GM21529 (cell line): ENCODE measurements around the gene DPAGT1.
"Not testable (repeated sequence)": the region's sequence is repeated elsewhere in the genome, so short reads cannot be mapped to it uniquely, and the experiment has no call there.

Source experiments
- ATAC-seq: cut with Tn5 transposase; IDR thresholded peaks from one replicate; pipeline ENCODE4 v1.9.1; 2021; ENCODE audit not compliant: unreplicated experiment

The DPAGT1 gene

GRCh38 chr11:119101759-119102423 is at the start of gene DPAGT1:
DPAGT1 (minus strand) TSS chr11:119101853; CDS start chr11:119101655, 198 bp downstream.
- ATAC-seq, result peak; percentile 75

DNA sequence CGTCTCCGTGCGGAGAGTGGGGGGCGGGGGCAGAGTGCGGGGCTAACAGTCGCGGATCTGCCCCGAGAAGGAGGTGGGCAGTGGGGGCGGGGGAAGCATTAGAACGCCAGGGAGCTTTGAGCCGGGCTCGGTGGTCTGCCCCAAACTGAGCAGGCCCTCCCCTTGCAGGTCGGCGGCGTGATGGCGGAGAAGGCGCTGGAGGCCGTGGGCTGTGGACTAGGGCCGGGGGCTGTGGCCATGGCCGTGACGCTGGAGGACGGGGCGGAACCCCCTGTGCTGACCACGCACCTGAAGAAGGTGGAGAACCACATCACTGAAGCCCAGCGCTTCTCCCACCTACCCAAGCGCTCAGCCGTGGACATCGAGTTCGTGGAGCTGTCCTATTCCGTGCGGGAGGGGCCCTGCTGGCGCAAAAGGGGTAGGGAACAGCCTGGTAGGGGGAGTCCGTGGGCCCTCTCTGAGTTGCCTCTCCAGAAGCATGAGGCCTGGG is 48.2 kb upstream of the DPAGT1 start:
- no peak for ATAC-seq

GRCh38 chr11:119149018-119149785 is 47.5 kb upstream of the DPAGT1 start, which contains the start of gene ABCG4:
ABCG4 (plus strand) TSS chr11:119149052; CDS start chr11:119149966, 914 bp downstream.
- no peak for ATAC-seq

DNA sequence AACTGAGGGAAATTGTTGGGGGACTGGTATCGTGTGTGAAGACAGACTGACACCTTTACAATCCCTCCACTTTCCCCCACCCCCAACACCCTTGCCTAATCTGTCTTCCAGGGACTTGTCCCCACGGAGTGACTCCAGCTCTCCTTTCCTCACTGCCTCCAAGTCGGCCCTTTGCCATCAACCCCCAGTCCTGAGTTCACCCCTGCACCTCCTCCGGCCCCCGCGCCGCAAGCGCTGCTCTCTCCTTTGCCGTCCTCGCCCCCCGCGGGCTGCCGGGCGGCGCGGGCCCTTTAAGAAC is 47.0 kb upstream of the DPAGT1 start:
- no peak for ATAC-seq

- no peak for ATAC-seq
Measured at GRCh38 chr11:119147604-119148333, 46.1 kb upstream of the DPAGT1 start.

DNA sequence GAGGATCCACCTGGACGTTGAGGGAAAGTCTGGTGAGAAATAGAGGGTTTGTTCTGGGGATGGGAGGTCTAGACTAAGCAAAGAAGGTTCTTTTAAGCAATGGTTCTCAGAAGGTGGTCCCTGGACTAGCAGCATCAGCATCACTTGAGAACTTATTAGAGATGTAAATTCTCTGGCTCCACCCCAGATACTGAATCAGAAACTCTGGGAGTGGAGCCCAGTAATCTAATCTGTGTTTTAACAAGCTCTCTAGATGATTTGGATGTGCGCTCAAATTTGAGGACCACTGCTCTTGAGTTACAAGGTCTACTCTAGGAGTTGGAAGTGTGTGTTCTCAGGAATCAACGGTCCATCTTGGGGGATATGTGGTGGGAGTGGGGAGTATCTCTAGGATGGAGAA is 43.9 kb upstream of the DPAGT1 start:
- ATAC-seq, result no peak

GRCh38 chr11:119144825-119145486 is 43.3 kb upstream of the DPAGT1 start:
- ATAC-seq, result peak; percentile 72

GRCh38 chr11:119139276-119139675 is 37.6 kb upstream of the DPAGT1 start:
- not testable (repeated sequence) for ATAC-seq

GRCh38 chr11:119134389-119134978 is 32.8 kb upstream of the DPAGT1 start:
- no peak for ATAC-seq

GRCh38 chr11:119130662-119131061 is 29.0 kb upstream of the DPAGT1 start:
- no peak for ATAC-seq

DNA sequence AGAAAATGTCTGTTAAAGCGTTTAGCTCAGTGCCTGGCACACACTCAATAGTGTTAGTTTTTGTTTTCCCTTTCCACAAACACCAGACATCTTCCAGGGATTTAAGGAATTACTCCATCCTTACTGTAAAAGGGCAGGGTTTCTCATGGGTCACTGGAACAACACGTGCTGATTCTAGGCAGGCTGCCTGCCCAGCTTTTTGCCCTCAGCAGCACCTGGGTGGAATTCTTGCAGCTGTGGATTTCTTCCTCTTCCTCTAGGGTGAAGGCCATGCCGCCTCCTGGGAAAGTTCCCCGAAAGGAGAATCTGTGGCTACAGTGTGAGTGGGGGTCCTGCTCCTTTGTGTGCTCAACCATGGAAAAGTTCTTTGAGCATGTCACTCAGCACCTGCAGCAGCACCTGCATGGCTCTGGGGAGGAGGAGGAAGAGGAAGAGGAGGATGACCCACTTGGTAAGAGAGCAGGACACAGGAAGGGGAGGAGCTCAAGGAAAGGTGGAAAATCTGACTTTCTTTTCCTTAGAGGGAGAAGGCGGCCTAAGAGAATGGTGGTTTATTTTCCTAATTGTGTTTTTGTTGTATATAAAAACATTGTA is 25.1 kb upstream of the DPAGT1 start:
- no peak for ATAC-seq

DNA sequence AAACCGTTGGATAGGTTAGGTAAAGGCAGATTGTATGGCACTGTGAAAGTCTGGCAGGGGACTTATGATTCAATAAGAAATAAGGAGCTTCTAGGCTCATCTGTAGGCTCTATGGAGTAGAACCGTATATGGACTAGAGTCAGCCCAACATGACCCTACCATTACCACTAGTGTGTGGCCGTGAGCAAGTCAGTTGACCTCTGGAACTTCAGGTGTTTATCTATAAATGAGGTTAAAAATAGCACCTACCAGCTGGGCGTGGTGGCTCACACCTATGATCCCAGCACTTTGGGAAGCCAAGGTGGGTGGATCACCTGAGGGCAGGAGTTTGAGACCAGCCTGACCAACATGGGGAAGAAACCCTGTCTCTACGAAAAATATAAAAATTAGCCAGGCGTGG is 24.2 kb upstream of the DPAGT1 start:
- ATAC-seq, result no peak

GRCh38 chr11:119121811-119122124 is 20.1 kb upstream of the DPAGT1 start:
- ATAC-seq, result peak; percentile 11

GRCh38 chr11:119121008-119121810 is 19.6 kb upstream of the DPAGT1 start, which contains the start of gene HINFP:
HINFP (plus strand) TSS chr11:119121580; CDS start chr11:119126945, 5,365 bp downstream.
- ATAC-seq, result peak; percentile 97

GRCh38 chr11:119120639-119121007 is 19.0 kb upstream of the DPAGT1 start:
- no peak for ATAC-seq

DNA sequence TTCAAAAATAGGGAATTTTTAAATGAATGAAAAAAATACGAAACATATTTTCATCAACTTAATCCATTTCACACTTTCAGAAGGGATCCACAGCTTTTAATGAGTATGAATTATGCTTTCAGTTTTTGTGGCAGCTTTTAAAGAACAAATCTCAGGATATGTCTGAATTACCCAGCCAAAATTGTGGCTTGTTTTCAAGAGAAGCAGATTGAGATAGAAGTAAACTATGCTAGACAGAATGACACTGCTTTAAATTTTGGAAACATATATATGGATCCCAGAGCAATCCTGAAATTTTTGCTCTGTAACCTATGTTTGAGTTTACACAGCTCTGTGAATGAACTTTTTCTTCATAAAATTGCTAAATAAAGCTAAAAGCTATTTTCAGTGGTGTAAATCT is 17.3 kb upstream of the DPAGT1 start:
- no peak for ATAC-seq

- ATAC-seq, result no peak
Measured at GRCh38 chr11:119118227-119118626, 16.6 kb upstream of the DPAGT1 start.

DNA sequence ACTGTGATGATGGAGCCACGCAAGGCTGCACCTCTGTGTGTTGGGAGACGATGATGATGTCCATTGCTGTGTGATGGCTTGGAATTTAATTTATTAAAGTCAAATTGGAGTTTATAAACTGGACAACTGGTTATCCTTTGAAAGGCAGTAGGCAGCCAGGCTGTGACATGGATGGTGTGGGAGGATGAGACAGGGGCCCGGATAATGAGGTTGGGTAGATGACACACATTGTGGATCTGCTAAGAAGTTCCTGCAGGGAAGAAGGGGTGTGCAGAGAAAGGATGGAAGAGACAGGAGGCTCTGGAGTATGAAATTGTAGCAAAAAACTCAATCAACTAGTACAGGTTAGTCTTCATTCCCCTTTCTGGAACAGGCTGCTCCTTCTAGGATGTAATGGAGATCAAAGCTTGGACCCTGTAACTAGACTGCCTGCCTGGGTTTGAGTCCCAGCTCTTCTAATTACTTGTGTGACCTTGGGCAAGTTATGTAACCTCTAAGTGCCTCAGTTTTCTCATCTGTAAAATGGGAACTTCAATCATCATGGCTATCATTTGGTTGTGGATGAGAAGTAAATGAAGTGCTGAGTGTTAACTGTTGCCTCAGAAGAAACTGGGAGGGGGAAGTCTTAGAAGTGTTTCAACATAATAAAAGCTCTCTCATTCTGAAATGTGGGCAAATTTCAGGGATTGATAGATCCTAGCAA is 15.5 kb upstream of the DPAGT1 start:
- no peak for ATAC-seq

DNA sequence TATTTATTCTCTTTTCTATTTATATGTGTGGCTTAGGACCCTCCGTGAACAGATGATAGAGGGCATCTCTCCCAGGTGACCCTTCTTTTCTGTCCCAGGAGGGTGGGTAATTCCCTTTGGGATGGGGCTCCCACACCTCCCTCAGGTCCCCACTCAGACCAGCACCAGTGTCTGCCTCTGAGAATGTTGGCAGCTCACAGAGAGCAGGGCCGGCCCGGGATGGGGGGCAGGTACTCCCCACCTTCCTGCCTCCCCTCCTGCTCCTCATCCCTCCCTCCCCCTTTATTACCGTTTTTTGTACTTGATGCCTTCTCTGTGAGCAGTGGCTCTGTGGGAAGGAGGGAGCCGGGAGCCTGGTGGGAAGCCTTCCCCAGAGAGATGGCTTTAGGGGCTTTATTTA is 14.9 kb upstream of the DPAGT1 start:
- no peak for ATAC-seq
